WTC11 (cell line): ENCODE measurements around the gene BMPER. TPM values are rescaled to one million over a fixed set of nuclear protein-coding genes. Genes with fewer than 3 reads are reported as not detected.

Experiments
- ATAC-seq: fragments of 200-7000 bp; cut with Tn5 transposase; 2 replicates; pipeline ENCODE4 v1.10.0; 2021; ENCODE audit warnings: mild to moderate bottlenecking, moderate library complexity
- CTCF ChIA-PET: fragments of 300-600 bp; sonication (Branson Sonifier 250); formaldehyde crosslinking; loops from one replicate; lab custom pipeline; 2021; ENCODE audit warnings: antibody characterized with exemption; lab: Charles Lee
- POLR2A ChIA-PET: fragments of 350-600 bp; sonication (Branson Sonifier 250); formaldehyde crosslinking; loops from one replicate; lab custom pipeline; 2021; ENCODE audit warnings: antibody characterized with exemption; lab: Charles Lee
- DNase-seq: peaks from one replicate; pipeline ENCODE4 v3.0.0; 2021; ENCODE audit warnings: low spot score
- H3K27ac Mint-ChIP-seq: 2 replicates; pipeline ENCODE4 v1.8.0; 2021; ENCODE audit warnings: mixed read lengths
- H3K27me3 Mint-ChIP-seq: 2 replicates; pipeline ENCODE4 v1.8.0; 2021; ENCODE audit warnings: low read depth, mild to moderate bottlenecking, moderate library complexity, mixed read lengths
- H3K36me3 Mint-ChIP-seq: 2 replicates; pipeline ENCODE4 v1.8.0; 2021; ENCODE audit warnings: mixed read lengths
- H3K4me1 Mint-ChIP-seq: 2 replicates; pipeline ENCODE4 v1.8.0; 2022; ENCODE audit warnings: mixed read lengths
- H3K4me3 Mint-ChIP-seq: 2 replicates; pipeline ENCODE4 v1.8.0; 2021; ENCODE audit warnings: mild to moderate bottlenecking, moderate library complexity, mixed read lengths
- H3K9me3 Mint-ChIP-seq: 2 replicates; pipeline ENCODE4 v1.8.0; 2021; ENCODE audit warnings: mixed read lengths
- ARID4B ChIP-seq: sonication (generic); formaldehyde crosslinking; IDR thresholded peaks from 2 replicates; pipeline ENCODE4 v1.8.0; 2023; ENCODE audit warnings: missing genetic modification reagents, mild to moderate bottlenecking, borderline replicate concordance
- CTCF ChIP-seq: fragments of 200-600 bp; IDR thresholded peaks from 2 replicates; pipeline ENCODE4 v1.8.0; 2022; ENCODE audit warnings: antibody characterized with exemption
- HMGXB4 ChIP-seq: sonication (generic); formaldehyde crosslinking; IDR thresholded peaks from 2 replicates; pipeline ENCODE4 v1.8.1; 2023; ENCODE audit warnings: mild to moderate bottlenecking, moderate library complexity, missing genetic modification reagents
- IRF1 ChIP-seq: sonication (generic); formaldehyde crosslinking; IDR thresholded peaks from 2 replicates; pipeline ENCODE4 v1.8.0; 2023; ENCODE audit warnings: missing genetic modification reagents
- JAZF1 ChIP-seq: fragments of 250-450 bp; sonication (Bioruptor Pico); IDR thresholded peaks from 2 replicates; pipeline ENCODE4 v1.9.0; 2021; ENCODE audit warnings: moderate library complexity, mild to moderate bottlenecking, inconsistent platforms
- NR2C2 ChIP-seq: sonication (generic); formaldehyde crosslinking; IDR thresholded peaks from 2 replicates; pipeline ENCODE4 v1.8.0; 2022; ENCODE audit warnings: mild to moderate bottlenecking, missing genetic modification reagents
- SMAD3 ChIP-seq: sonication (generic); formaldehyde crosslinking; IDR thresholded peaks from 2 replicates; pipeline ENCODE4 v1.8.0; 2022; ENCODE audit warnings: missing genetic modification reagents, mild to moderate bottlenecking, borderline replicate concordance
- SMAD4 ChIP-seq: sonication (generic); formaldehyde crosslinking; IDR thresholded peaks from 2 replicates; pipeline ENCODE4 v1.8.0; 2022; ENCODE audit warnings: mild to moderate bottlenecking, missing genetic modification reagents
- STAT6 ChIP-seq: sonication (generic); formaldehyde crosslinking; conservative IDR thresholded peaks from 2 replicates; pipeline ENCODE4 v1.8.1; 2023; ENCODE audit warnings: mild to moderate bottlenecking, low read depth, missing genetic modification reagents, moderate library complexity
- TEAD4 ChIP-seq: sonication (generic); formaldehyde crosslinking; IDR thresholded peaks from 2 replicates; pipeline ENCODE4 v1.8.0; 2022; ENCODE audit warnings: mild to moderate bottlenecking, missing genetic modification reagents
- TP53 ChIP-seq: sonication (generic); formaldehyde crosslinking; IDR thresholded peaks from 2 replicates; pipeline ENCODE4 v1.8.1; 2023; ENCODE audit warnings: mild to moderate bottlenecking, missing genetic modification reagents
- USF1 ChIP-seq: sonication (generic); formaldehyde crosslinking; IDR thresholded peaks from 2 replicates; pipeline ENCODE4 v1.8.0; 2022; ENCODE audit warnings: mild to moderate bottlenecking, missing genetic modification reagents
- ZNF671 ChIP-seq: fragments of 250-450 bp; sonication (Bioruptor Pico); IDR thresholded peaks from 2 replicates; pipeline ENCODE4 v1.8.0; 2021; ENCODE audit warnings: mild to moderate bottlenecking
- total RNA-seq: library from RNA; stranded (reverse); gene quantifications from 3 replicates; pipeline ENCODE4 v1.2.3, GENCODE V29; 2021

Gene BMPER
- total RNA-seq, 1 experiment from 2014 or later: 1.9 TPM

GRCh38 chr7:33893377-33893776 is 12.0 kb upstream of the BMPER start:
- TF ChIP-seq TEAD4 (CRISPR knock-in tag) (no peak), TP53 (CRISPR knock-in tag) (no peak), NR2C2 (CRISPR knock-in tag) (no peak), HMGXB4 (CRISPR knock-in tag) (no peak), IRF1 (CRISPR knock-in tag) (no peak), JAZF1 (CRISPR knock-in tag) (no peak), USF1 (CRISPR knock-in tag) (no peak)
- ATAC-seq (no peak), DNase-seq (no peak)
- POLR2A ChIA-PET: no interaction called here
- Mint-ChIP-seq H3K27me3 (no peaks in the 10 kb centered on the region; the same call in 1 of the 2 replicates), H3K9me3 (no peaks in the 10 kb centered on the region), H3K27ac (no peak overlapping the region), H3K36me3 (no peaks in the 10 kb centered on the region), H3K4me3 (no peak overlapping the region), H3K4me1 (peaks cover 25% of the 10 kb centered on the region)
- CTCF ChIA-PET: interaction anchor here (2.8 to 3.0 kb wide), 2 partner anchors 11 to 39 kb away, joined by 29 to 42 read pairs; partner anchors contain the start of gene BMPER

- Mint-ChIP-seq H3K4me3 (no peak overlapping the region), H3K27me3 (no peaks in the 10 kb centered on the region; the same call in 1 of the 2 replicates)
- peak; percentile 98 for ATAC-seq
Measured at GRCh38 chr7:33895025-33895804, 10.1 kb upstream of the BMPER start.

More at GRCh38 chr7:33895025-33895804, 10.1 kb upstream of the BMPER start:
- H3K36me3 Mint-ChIP-seq: no peaks in the 10 kb centered on the region
- POLR2A ChIA-PET: no interaction called here
- DNase-seq: peak; percentile 93
- no peaks in the 10 kb centered on the region for H3K9me3 Mint-ChIP-seq
- peaks cover 26% of the 10 kb centered on the region for H3K4me1 Mint-ChIP-seq
- TF ChIP-seq SMAD4 (CRISPR knock-in tag) (peak; percentile 69; the same call in 1 of the 2 replicates), SMAD3 (CRISPR knock-in tag) (0 out of 2 replicates have a peak, but pooled peaks have one; percentile 16), ZNF671 (CRISPR knock-in tag) (no peak), STAT6 (CRISPR knock-in tag) (no peak), CTCF (peak; percentile 88), ARID4B (CRISPR knock-in tag) (no peak)
- CTCF ChIA-PET: interaction anchor here (0.6 to 3.0 kb wide), 13 partner anchors 9 to 747 kb away, joined by 3 to 42 read pairs (median 4); partner anchors contain the start of gene BMPER
- H3K27ac Mint-ChIP-seq: no peak overlapping the region
